Right lobe of liver (tissue), 4 donors: Measurements from ENCODE around the gene CCDC181.
"Not testable (repeated sequence)": the region's sequence is repeated elsewhere in the genome, so short reads cannot be mapped to it uniquely, and the experiment has no call there.

Experiments used
- POLR2A ChIP-seq: fragments of 450-650 bp; IDR thresholded peaks from one replicate; pipeline ENCODE4 v1.6.1; 2017; ENCODE audit warnings: antibody characterized with exemption, mild to moderate bottlenecking
- TF ChIP-seq, protein P1 (sequence below), 4 donors: fragments of 200-600 bp in 3 of 4; fragments of 450-650 bp in 1 of 4; IDR thresholded peaks; one replicate each; pipeline versions ENCODE4 v1.5.1 to v1.8.0; 2016 to 2022; ENCODE audit warnings: antibody characterized with exemption in 4 of 4, mild to moderate bottlenecking in 2 of 4
- donor health status: DM: no; HTN: no; CAD: no.
- donor health status: DM: no; HTN: no; CAD: no.
- donor health status: DM: no; HTN: yes; CAD: no.

DNA sequence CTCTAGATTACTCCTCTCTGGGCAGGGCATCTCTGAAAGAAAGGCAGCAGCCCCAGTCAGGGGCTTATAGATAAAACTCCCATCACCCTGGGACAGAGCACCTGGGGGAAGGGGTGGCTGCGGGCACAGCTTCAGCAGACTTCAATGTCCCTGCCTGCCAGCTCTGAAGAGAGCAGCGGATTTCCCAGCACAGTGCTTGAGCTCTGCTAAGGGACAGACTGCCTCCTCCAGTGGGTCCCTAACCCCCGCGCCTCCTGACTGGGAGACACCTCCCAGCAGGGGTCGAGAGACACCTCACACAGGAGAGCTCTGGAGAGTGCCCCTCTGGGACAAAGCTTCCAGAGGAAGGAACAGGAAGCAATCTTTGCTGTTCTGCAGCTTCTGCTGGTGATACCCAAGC is 18.9 kb downstream of the CCDC181 start:
- TF ChIP-seq, protein P1, sequence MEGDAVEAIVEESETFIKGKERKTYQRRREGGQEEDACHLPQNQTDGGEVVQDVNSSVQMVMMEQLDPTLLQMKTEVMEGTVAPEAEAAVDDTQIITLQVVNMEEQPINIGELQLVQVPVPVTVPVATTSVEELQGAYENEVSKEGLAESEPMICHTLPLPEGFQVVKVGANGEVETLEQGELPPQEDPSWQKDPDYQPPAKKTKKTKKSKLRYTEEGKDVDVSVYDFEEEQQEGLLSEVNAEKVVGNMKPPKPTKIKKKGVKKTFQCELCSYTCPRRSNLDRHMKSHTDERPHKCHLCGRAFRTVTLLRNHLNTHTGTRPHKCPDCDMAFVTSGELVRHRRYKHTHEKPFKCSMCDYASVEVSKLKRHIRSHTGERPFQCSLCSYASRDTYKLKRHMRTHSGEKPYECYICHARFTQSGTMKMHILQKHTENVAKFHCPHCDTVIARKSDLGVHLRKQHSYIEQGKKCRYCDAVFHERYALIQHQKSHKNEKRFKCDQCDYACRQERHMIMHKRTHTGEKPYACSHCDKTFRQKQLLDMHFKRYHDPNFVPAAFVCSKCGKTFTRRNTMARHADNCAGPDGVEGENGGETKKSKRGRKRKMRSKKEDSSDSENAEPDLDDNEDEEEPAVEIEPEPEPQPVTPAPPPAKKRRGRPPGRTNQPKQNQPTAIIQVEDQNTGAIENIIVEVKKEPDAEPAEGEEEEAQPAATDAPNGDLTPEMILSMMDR (IDR thresholded peaks at IDR 0.05), result not testable (repeated sequence)
- TF ChIP-seq POLR2A, result not testable (repeated sequence)
